Transverse colon (tissue), 3 donors: Measurements from ENCODE around the gene LRRC14B.

Source experiments
- EP300 ChIP-seq: sonication (generic); formaldehyde crosslinking; IDR thresholded peaks from one replicate; pipeline ENCODE4 v1.6.1; 2017; ENCODE audit warnings: antibody characterized with exemption, low read depth
- POLR2A ChIP-seq: fragments of 450-650 bp; IDR thresholded peaks from one replicate; pipeline ENCODE4 v1.6.1; 2016; ENCODE audit warnings: antibody characterized with exemption, mild to moderate bottlenecking, moderate library complexity
- TF ChIP-seq, protein P1 (sequence below), 5 experiments: fragments of 200-600 bp in 3 of 5; fragments of 450-650 bp in 2 of 5; sonication (generic) in 3 of 5; IDR thresholded peaks; 1 replicate in 2 of 5; 2 replicates in 3 of 5; pipeline ENCODE4 v1.5.1; 2016 to 2017; ENCODE audit warnings: antibody characterized with exemption in 5 of 5, inconsistent platforms in 3 of 5, mild to moderate bottlenecking in 2 of 5, moderate library complexity in 1 of 5

DNA sequence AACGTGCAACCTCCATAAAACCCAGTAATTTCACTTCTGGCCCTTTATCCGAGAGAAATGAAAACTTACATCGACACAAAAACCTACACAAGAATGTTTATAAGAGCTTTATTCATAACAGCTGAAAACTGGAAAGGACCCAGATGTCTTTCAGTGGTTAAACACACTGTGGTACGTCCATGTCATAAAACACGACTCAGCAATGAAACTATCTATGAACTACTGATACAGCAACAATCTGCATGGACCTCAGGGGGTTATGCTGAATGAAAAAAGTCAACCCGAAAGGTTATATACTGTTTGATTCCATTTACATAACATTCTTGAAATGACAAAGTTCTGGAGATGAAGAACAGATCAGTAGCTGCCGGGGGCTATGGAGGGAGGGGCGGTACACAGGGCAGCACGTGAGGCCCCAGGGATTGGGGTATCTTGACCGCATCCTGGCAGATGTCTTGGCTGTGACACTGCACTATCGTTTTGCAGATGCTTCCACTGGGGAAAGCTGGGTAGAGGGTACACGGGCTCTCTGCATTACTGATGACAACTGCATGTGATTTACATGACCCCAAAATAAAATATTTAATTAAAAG is 22.6 kb downstream of the LRRC14B start:
- TF ChIP-seq POLR2A (no peak), EP300 (no peak)
- TF ChIP-seq, protein P1, sequence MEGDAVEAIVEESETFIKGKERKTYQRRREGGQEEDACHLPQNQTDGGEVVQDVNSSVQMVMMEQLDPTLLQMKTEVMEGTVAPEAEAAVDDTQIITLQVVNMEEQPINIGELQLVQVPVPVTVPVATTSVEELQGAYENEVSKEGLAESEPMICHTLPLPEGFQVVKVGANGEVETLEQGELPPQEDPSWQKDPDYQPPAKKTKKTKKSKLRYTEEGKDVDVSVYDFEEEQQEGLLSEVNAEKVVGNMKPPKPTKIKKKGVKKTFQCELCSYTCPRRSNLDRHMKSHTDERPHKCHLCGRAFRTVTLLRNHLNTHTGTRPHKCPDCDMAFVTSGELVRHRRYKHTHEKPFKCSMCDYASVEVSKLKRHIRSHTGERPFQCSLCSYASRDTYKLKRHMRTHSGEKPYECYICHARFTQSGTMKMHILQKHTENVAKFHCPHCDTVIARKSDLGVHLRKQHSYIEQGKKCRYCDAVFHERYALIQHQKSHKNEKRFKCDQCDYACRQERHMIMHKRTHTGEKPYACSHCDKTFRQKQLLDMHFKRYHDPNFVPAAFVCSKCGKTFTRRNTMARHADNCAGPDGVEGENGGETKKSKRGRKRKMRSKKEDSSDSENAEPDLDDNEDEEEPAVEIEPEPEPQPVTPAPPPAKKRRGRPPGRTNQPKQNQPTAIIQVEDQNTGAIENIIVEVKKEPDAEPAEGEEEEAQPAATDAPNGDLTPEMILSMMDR (IDR thresholded peaks at IDR 0.05): no peak
